K562 (cell line): ENCODE results near the gene NTN3. TPM values are rescaled to one million over a fixed set of nuclear protein-coding genes. Genes with fewer than 3 reads are reported as not detected.

Source experiments
- ATAC-seq: fragments of 200-7000 bp; cut with Tn5 transposase; 3 replicates; pipeline ENCODE4 v1.9.1; 2020; ENCODE audit warnings: moderate library complexity
- BruUV-seq: library from RNA; stranded (reverse); fragments of 400-500 nt; replicated peaks from 2 replicates; lab custom pipeline; 2021; lab: Mats Ljungman, UMichigan
- CTCF ChIA-PET: fragments of 300-600 bp; formaldehyde crosslinking; extraction: SDS; loops from one replicate; lab custom pipeline; 2021; ENCODE audit warnings: low intra/inter-chr PET ratio; lab: Yijun Ruan, JAX
- POLR2A ChIA-PET: fragments of 300-600, 350-650 bp; sonication (Branson Sonifier 250); formaldehyde crosslinking; extraction: SDS; loops from one replicate; lab custom pipeline; 2021; ENCODE audit warnings: antibody characterized with exemption, inconsistent platforms; lab: Yijun Ruan, JAX
- DNase-seq, 4 experiments: peaks; one replicate each; pipeline versions ENCODE4 v3.0.0 to v3.0.0-alpha.2; 2011 to 2018; ENCODE audit warnings: low spot score in 3 of 4, mixed read lengths in 3 of 4; ENCODE audit errors: extremely low read depth in 1 of 4
- FAIRE-seq: peaks from 2 replicates; lab custom pipeline; 2011; peaks lifted over from hg19 to GRCh38; lab: Jason Lieb, UNC
- H2AFZ ChIP-seq: 2 replicates; pipeline ENCODE4 v1.6.0; 2011; ENCODE audit warnings: low read depth, low read length, control low read depth, inconsistent platforms
- H3K27ac ChIP-seq: fragments of 200-600 bp; 3 replicates; pipeline ENCODE4 v1.8.0; 2011; ENCODE audit warnings: low read depth, mild to moderate bottlenecking, control low read depth, inconsistent platforms, low read length, moderate library complexity, mixed read lengths; ENCODE audit errors: extremely low read depth
- H3K27me3 ChIP-seq, 2 experiments: fragments of 300-600 bp in 1 of 2; 2 replicates in 1 of 2; 3 replicates in 1 of 2; pipeline versions ENCODE4 v1.6.0 to v1.8.0; 2011; ENCODE audit warnings: inconsistent platforms in 2 of 2, low read length in 2 of 2, mild to moderate bottlenecking in 1 of 2, mixed read lengths in 1 of 2, moderate library complexity in 1 of 2; ENCODE audit not compliant: control insufficient read depth in 2 of 2, insufficient read depth in 2 of 2
- H3K36me3 ChIP-seq: fragments of 300-600 bp; 3 replicates; pipeline ENCODE4 v1.8.0; 2011; ENCODE audit warnings: mild to moderate bottlenecking, low read length, inconsistent platforms; ENCODE audit not compliant: control insufficient read depth, insufficient read depth
- H3K4me1 ChIP-seq, 2 experiments: fragments of 200-600 bp in 1 of 2; replicated peaks in 1 of 2; 2 replicates in 1 of 2; 3 replicates in 1 of 2; pipeline versions ENCODE4 v1.5.1 to v1.8.0; 2011; ENCODE audit warnings: inconsistent platforms in 2 of 2, low read length in 2 of 2, mild to moderate bottlenecking in 1 of 2, mixed read lengths in 1 of 2, moderate library complexity in 1 of 2; ENCODE audit not compliant: control insufficient read depth in 2 of 2, insufficient read depth in 2 of 2
- H3K4me2 ChIP-seq: 2 replicates; pipeline ENCODE4 v1.6.1; 2011; ENCODE audit warnings: low read length, control low read depth, inconsistent platforms, mixed read lengths; ENCODE audit not compliant: insufficient read depth
- H3K4me3 ChIP-seq: fragments of 200-600 bp; sonication (generic), shearing (Covaris generic); 2 replicates; pipeline ENCODE4 v1.5.1; 2016; ENCODE audit warnings: control low read depth, inconsistent platforms
- H3K79me2 ChIP-seq: fragments of 200-600 bp; 3 replicates; pipeline ENCODE4 v1.8.0; 2011; ENCODE audit warnings: low read length, inconsistent platforms; ENCODE audit not compliant: control insufficient read depth, insufficient read depth
- H3K9ac ChIP-seq, 2 experiments: 2 replicates each; pipeline versions ENCODE4 v1.6.0 to v1.6.1; 2011; ENCODE audit warnings: low read depth in 2 of 2, low read length in 2 of 2, control low read depth in 1 of 2, inconsistent platforms in 1 of 2, mild to moderate bottlenecking in 1 of 2, mixed read lengths in 1 of 2; ENCODE audit not compliant: insufficient read depth in 1 of 2
- H3K9me1 ChIP-seq: one replicate; pipeline ENCODE4 v1.6.0; 2011; ENCODE audit warnings: inconsistent platforms, mild to moderate bottlenecking, low read length, moderate library complexity; ENCODE audit not compliant: control insufficient read depth, insufficient read depth
- H3K9me3 ChIP-seq: replicated peaks from 2 replicates; pipeline ENCODE4 v1.5.1; 2011; ENCODE audit warnings: low read depth, low read length, inconsistent platforms; ENCODE audit not compliant: control insufficient read depth, insufficient read depth
- H4K20me1 ChIP-seq: replicated peaks from 2 replicates; pipeline ENCODE4 v1.6.1; 2011; ENCODE audit warnings: low read length, inconsistent platforms, mixed read lengths; ENCODE audit not compliant: control insufficient read depth, insufficient read depth
- AFF1 ChIP-seq, 2 experiments: fragments of 450-650 bp; IDR thresholded peaks; 2 replicates each; pipeline ENCODE4 v1.6.1; 2018; ENCODE audit warnings: mild to moderate bottlenecking in 2 of 2, low read depth in 1 of 2; ENCODE audit not compliant: partially characterized antibody in 2 of 2
- CC2D1A ChIP-seq: fragments of 450-650 bp; IDR thresholded peaks from 2 replicates; pipeline ENCODE4 v1.6.1; 2017; ENCODE audit warnings: mild to moderate bottlenecking
- CTCF ChIP-seq, 3 experiments: IDR thresholded peaks in 2 of 3; conservative IDR thresholded peaks in 1 of 3; 2 replicates each; pipeline ENCODE4 v1.5.1; 2011 to 2012; ENCODE audit warnings: low read length in 3 of 3, mild to moderate bottlenecking in 3 of 3, control low read depth in 2 of 3, improper control_type of control experiment in 1 of 3, inconsistent platforms in 1 of 3, low read depth in 1 of 3, mixed read lengths in 1 of 3, moderate library complexity in 1 of 3; ENCODE audit not compliant: insufficient read depth in 2 of 3
- DACH1 ChIP-seq: fragments of 450-650 bp; IDR thresholded peaks from 2 replicates; pipeline ENCODE4 v1.6.1; 2018; ENCODE audit not compliant: partially characterized antibody
- HDAC1 ChIP-seq, 2 experiments: fragments of 450-650 bp; IDR thresholded peaks; 2 replicates each; pipeline ENCODE4 v1.6.1; 2016 to 2017; ENCODE audit warnings: inconsistent platforms in 1 of 2, mild to moderate bottlenecking in 1 of 2, moderate library complexity in 1 of 2
- OTX1 ChIP-seq: fragments of 450-650 bp; formaldehyde crosslinking; IDR thresholded peaks from 2 replicates; pipeline ENCODE4 v1.4.0; 2022; ENCODE audit warnings: mild to moderate bottlenecking
- SMARCE1 ChIP-seq: fragments of 450-650 bp; IDR thresholded peaks from 2 replicates; pipeline ENCODE4 v1.7.1; 2016; ENCODE audit warnings: mild to moderate bottlenecking
- SOX6 ChIP-seq: fragments of 450-650 bp; IDR thresholded peaks from 2 replicates; pipeline ENCODE4 v1.6.1; 2014; ENCODE audit warnings: mild to moderate bottlenecking
- TFAP4 ChIP-seq: sonication (generic); formaldehyde crosslinking; IDR thresholded peaks from 2 replicates; pipeline ENCODE4 v1.8.0; 2022; ENCODE audit warnings: missing genetic modification reagents, mild to moderate bottlenecking, moderate library complexity, borderline replicate concordance
- ZBTB26 ChIP-seq: fragments of 450-650 bp; formaldehyde crosslinking; IDR thresholded peaks from 2 replicates; pipeline ENCODE4 v1.4.0; 2022; ENCODE audit warnings: missing genetic modification characterization
- WGBS: fragments of 100-300 bp; shearing (Covaris generic); methylation state at CpG from one replicate; pipeline ENCODE4 v1.1.6; 2016; ENCODE audit warnings: low coverage, mixed read lengths; ENCODE audit not compliant: insufficient coverage; ENCODE audit errors: missing lambda C conversion rate; 5-methylcytosine and 5-hydroxymethylcytosine counted together
- in situ Hi-C: fragments of 300-500 bp; cut with MboI; formaldehyde crosslinking; loops from 4 replicates; pipeline ENCODE4 v1.15.0; 2018; ENCODE audit warnings: inconsistent platforms, mixed read lengths
- intact Hi-C: fragments of 100-400 bp; cut with micrococcal nuclease; formaldehyde crosslinking; loops from 2 replicates; pipeline ENCODE4 v1.14.2; 2022
- polyA plus RNA-seq, 8 experiments: library from polyadenylated mRNA; depleted of rRNA in 4 of 8; stranded (reverse) in 5 of 8; unstranded in 3 of 8; fragments of >200 nt; fragmentation: Nextera tagmentation in 2 of 8; fragmentation: Illumina TruSeq in 1 of 8; extraction: Ambion mirVana in 2 of 8; extraction: Trizol in 1 of 8; gene quantifications; 2 replicates each; pipeline versions ENCODE4 v1.2.1 to v1.2.3, GENCODE V29; 2011 to 2014; ENCODE audit warnings: inconsistent platforms in 1 of 8, missing spikeins in 1 of 8
- total RNA-seq, 7 experiments: library from RNA; depleted of rRNA in 6 of 7; stranded (reverse); fragments of >200 nt in 6 of 7; fragmentation: Illumina TruSeq in 2 of 7; extraction: Trizol in 2 of 7; gene quantifications; 2 replicates each; pipeline versions ENCODE4 v1.2.1 to v1.2.3, GENCODE V29; 2011 to 2021; ENCODE audit warnings: low replicate concordance in 1 of 7

NTN3 gene
- total and polyA plus RNA-seq, 9 of the 15 experiments (the other 6 are each of a cell fraction or from before 2014, with no cell fraction given) = not detected

- FAIRE-seq = peak; percentile 82
- peak in 1 of 2 experiments; percentile 81; a peak in 2 of 4 replicates for TF ChIP-seq HDAC1 (IDR thresholded peaks at IDR 0.05)
- 0 out of 2 replicates have a peak, but pooled peaks have one; percentile 12 for TF ChIP-seq CC2D1A
- TF ChIP-seq OTX1 (CRISPR knock-in tag) = no peak
- 0 out of 2 replicates have a peak, but pooled peaks have one; percentile 52 for TF ChIP-seq ZBTB26 (CRISPR knock-in tag)
- TF ChIP-seq SOX6 = 0 out of 2 replicates have a peak, but pooled peaks have one; percentile 17
- no peak for TF ChIP-seq AFF1 (IDR thresholded peaks at IDR 0.05; ENCODE audit: low read depth in 1 of 2, partially characterized antibody in 2 of 2)
- no peak for TF ChIP-seq DACH1
- TF ChIP-seq SMARCE1 = 0 out of 2 replicates have a peak, but pooled peaks have one; percentile 21
- TF ChIP-seq CTCF (IDR thresholded peaks at IDR 0.05 in 2 of 3, conservative IDR thresholded peaks at IDR 0.05 in 1 of 3; ENCODE audit: insufficient read depth in 2 of 3, low read depth in 1 of 3, low read length in 3 of 3) = peak; percentile 37 to 52 (median 51); a peak in 5 of 6 replicates
- peak; percentile 27; the same call in 1 of the 2 replicates for TF ChIP-seq TFAP4
Observed at GRCh38 chr16:2429771-2430663, 41.1 kb upstream of the NTN3 start.

More at GRCh38 chr16:2429771-2430663, 41.1 kb upstream of the NTN3 start:
- Histone ChIP-seq H3K36me3 (peaks cover 46% of the 10 kb centered on the region), H3K27ac (peak overlapping the region; percentile 87), H3K4me2 (peak overlapping the region; percentile 86), H3K4me1 (peaks cover 21 to 27% of the 10 kb centered on the region in 2 experiments; a peak in 4 of 5 replicates), H3K79me2 (peaks cover 44% of the 10 kb centered on the region), H3K9ac (peak overlapping the region; percentile 93 to 99), H4K20me1 (no peaks in the 10 kb centered on the region; the same call in none of the 2 replicates), H3K9me1 (no peaks in the 10 kb centered on the region), H3K27me3 (no peaks in the 10 kb centered on the region), H2AFZ (peak overlapping the region; percentile 89; the same call in 1 of the 2 replicates), H3K4me3 (peak overlapping the region; percentile 93), H3K9me3 (no peaks in the 10 kb centered on the region)
- ATAC-seq = peak; percentile 40
- peak in 2 of 4 experiments; percentile 38 to 61 for DNase-seq
- ChIA-PET CTCF (interaction anchor here (0.6 to 3.8 kb wide), 4 partner anchors 11 to 445 kb away, joined by 3 to 17 read pairs (median 8); partner anchors contain the start of gene ABCA3), POLR2A (interaction anchor here (0.7 to 2.8 kb wide), 8 partner anchors 10 to 277 kb away, joined by 3 to 17 read pairs (median 4); partner anchors contain the start of gene AMDHD2)
- BruUV-seq = TSS peak; percentile 49
- intact Hi-C loops = loop anchor here (2.0 kb wide), 2 partner anchors 71 to 133 kb away; no protein-coding TSS in a partner anchor
- in situ Hi-C loops = no loop called here
- WGBS = 2% methylated on average over 43 of the region's 46 CpGs
